Measurements from ENCODE around the gene AADACL3. TPM values are rescaled to one million over a fixed set of nuclear protein-coding genes. Genes with fewer than 3 reads are reported as not detected.

Gene AADACL3
- total and polyA plus RNA-seq, 2 of the 13 experiments (the other 11 are each of a cell fraction or from before 2014, with no cell fraction given) = not detected

DNA sequence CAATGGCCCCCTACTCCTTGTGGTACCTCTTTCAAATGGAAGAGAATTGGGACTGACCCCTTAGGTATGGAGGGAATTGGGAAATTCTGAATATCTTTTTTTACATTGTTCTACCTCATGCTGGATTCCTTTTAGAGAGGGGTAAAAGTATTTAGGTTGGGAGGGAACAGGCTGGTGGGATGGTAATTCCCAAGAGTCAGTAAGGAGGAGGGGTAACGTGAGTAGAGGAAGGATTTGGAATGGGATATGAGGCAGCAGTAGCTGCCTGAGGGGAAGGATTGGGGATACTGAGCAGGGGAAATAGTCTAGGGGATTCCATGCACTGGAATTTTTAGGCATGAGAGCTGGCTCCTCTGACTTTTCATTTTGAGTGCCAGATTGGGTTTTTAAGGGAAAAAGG lies 3.8 kb upstream of the AADACL3 start:
- ATAC-seq = no peak
- H3K9me3 ChIP-seq (ENCODE audit: low read length) = no peaks in the 10 kb centered on the region
- H3K27me3 ChIP-seq (ENCODE audit: control insufficient read depth in 1 of 2, insufficient read depth in 2 of 2, low read length in 2 of 2) = peaks cover 2 to 13% of the 10 kb centered on the region in 2 experiments; a peak in 3 of 5 replicates
- no peaks in the 10 kb centered on the region for H3K4me1 ChIP-seq (ENCODE audit: insufficient read depth, low read length)
- 0% methylated on average over 1 of the region's 1 CpG for WGBS (ENCODE audit: low lambda C conversion rate)
- H3K79me2 ChIP-seq (ENCODE audit: insufficient read depth, low read length) = no peaks in the 10 kb centered on the region
- ChIA-PET POLR2A (no interaction called here), CTCF (ENCODE audit: low intra/inter-chr PET ratio, low total read pairs) (no interaction called here)
- no peak for FAIRE-seq
- H4K20me1 ChIP-seq (ENCODE audit: insufficient read depth, low read length) = no peaks in the 10 kb centered on the region
- no peak for DNase-seq (ENCODE audit: low spot score)
- no TSS peak for BruUV-seq (replicated peaks)
- TF ChIP-seq ZFYVE20 (CRISPR knock-in tag; IDR thresholded peaks at IDR 0.05; ENCODE audit: borderline replicate concordance, low read depth) (no peak), ZNF772 (CRISPR knock-in tag; IDR thresholded peaks at IDR 0.05) (no peak), HNRNPUL1 (IDR thresholded peaks at IDR 0.05; ENCODE audit: low read depth, low read length) (no peak), ZBTB39 (CRISPR knock-in tag; IDR thresholded peaks at IDR 0.05) (no peak), ZNF768 (CRISPR knock-in tag; IDR thresholded peaks at IDR 0.05) (no peak), ZNF883 (CRISPR knock-in tag; IDR thresholded peaks at IDR 0.05; ENCODE audit: not compliant biosample characterization) (no peak)
- intact Hi-C loops (cut with micrococcal nuclease; ENCODE audit: unreplicated experiment) (no loop called here), in situ Hi-C loops (cut with HindIII; ENCODE audit: extremely low pct_ligation_motif_present, low pct_unique_long_range_greater_than_20kb) (no loop called here)
- H3K4me3 ChIP-seq (replicated peaks in 1 of 3; ENCODE audit: insufficient read depth in 1 of 3, low read depth in 2 of 3, low read length in 3 of 3) = no peak overlapping the region
- no peak overlapping the region for H2AFZ ChIP-seq (ENCODE audit: low read length)
- H3K4me2 ChIP-seq (ENCODE audit: low read depth, low read length) = no peak overlapping the region
- H3K27ac ChIP-seq (ENCODE audit: extremely low read length, insufficient read depth, low read length) = no peak overlapping the region
- H3K36me3 ChIP-seq (replicated peaks in 1 of 2; ENCODE audit: control insufficient read depth in 1 of 2, insufficient read depth in 2 of 2, low read length in 2 of 2) = no peaks in the 10 kb centered on the region
- H3K9ac ChIP-seq (ENCODE audit: insufficient read depth, low read depth, low read length) = no peak overlapping the region

DNA sequence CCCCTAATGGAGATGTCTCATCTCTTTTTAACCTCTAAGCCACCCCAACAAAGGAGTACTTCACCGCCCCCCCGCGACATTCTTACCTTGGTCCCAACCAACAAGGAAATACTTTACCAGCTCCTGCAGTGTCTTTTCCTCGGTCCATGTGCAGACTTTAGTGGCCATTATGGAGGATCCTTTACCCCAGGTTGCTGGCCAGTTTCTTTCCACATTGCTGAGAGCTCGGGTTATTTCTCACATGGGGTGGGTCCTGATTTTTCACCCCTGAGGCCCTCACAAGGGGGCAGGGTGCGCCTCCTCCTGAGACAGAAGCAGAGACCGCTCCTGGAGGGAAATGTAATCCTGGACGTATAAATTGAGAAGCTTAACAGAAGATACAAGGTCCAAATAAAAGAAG lies 3.0 kb upstream of the AADACL3 start:
- no peak for DNase-seq (ENCODE audit: low spot score)
- no TSS peak for BruUV-seq (replicated peaks)
- Histone ChIP-seq H3K27ac (ENCODE audit: extremely low read length, insufficient read depth, low read length) (no peak overlapping the region), H3K4me3 (replicated peaks in 1 of 3; ENCODE audit: insufficient read depth in 1 of 3, low read depth in 2 of 3, low read length in 3 of 3) (no peak overlapping the region), H3K9ac (ENCODE audit: insufficient read depth, low read depth, low read length) (no peak overlapping the region), H2AFZ (ENCODE audit: low read length) (no peak overlapping the region), H3K36me3 (replicated peaks in 1 of 2; ENCODE audit: control insufficient read depth in 1 of 2, insufficient read depth in 2 of 2, low read length in 2 of 2) (no peaks in the 10 kb centered on the region), H3K4me2 (ENCODE audit: low read depth, low read length) (no peak overlapping the region), H3K27me3 (ENCODE audit: control insufficient read depth in 1 of 2, insufficient read depth in 2 of 2, low read length in 2 of 2) (peaks cover 1 to 18% of the 10 kb centered on the region in 2 experiments; a peak in 4 of 5 replicates), H3K4me1 (ENCODE audit: insufficient read depth, low read length) (no peaks in the 10 kb centered on the region), H4K20me1 (ENCODE audit: insufficient read depth, low read length) (no peaks in the 10 kb centered on the region), H3K79me2 (ENCODE audit: insufficient read depth, low read length) (no peaks in the 10 kb centered on the region), H3K9me3 (ENCODE audit: low read length) (no peaks in the 10 kb centered on the region)
- CTCF ChIA-PET (ENCODE audit: low intra/inter-chr PET ratio, low total read pairs) = no interaction called here
- 6% methylated on average over 8 of the region's 8 CpGs for WGBS (ENCODE audit: low lambda C conversion rate)
- POLR2A ChIA-PET = interaction anchor here (0.7 kb wide), 1 partner anchor 109 kb away, joined by 4 read pairs; no protein-coding TSS in a partner anchor
- intact Hi-C loops (cut with micrococcal nuclease; ENCODE audit: unreplicated experiment) (no loop called here), in situ Hi-C loops (cut with HindIII; ENCODE audit: extremely low pct_ligation_motif_present, low pct_unique_long_range_greater_than_20kb) (no loop called here)
- no peak for FAIRE-seq
- ATAC-seq = no peak
- TF ChIP-seq EP300 (IDR thresholded peaks at IDR 0.05; ENCODE audit: low read depth in 2 of 2, low read length in 2 of 2) (no peak), EP300 (CRISPR knock-in tag; IDR thresholded peaks at IDR 0.05; ENCODE audit: borderline replicate concordance) (no peak), PHF21A (CRISPR knock-in tag; IDR thresholded peaks at IDR 0.05) (no peak), ZNF710 (CRISPR knock-in tag; IDR thresholded peaks at IDR 0.05; ENCODE audit: borderline replicate concordance) (no peak), SMAD1 (CRISPR knock-in tag; IDR thresholded peaks at IDR 0.05; ENCODE audit: borderline replicate concordance, low read depth) (no peak), NFE2 (CRISPR knock-in tag; IDR thresholded peaks at IDR 0.05) (no peak), MAF1 (CRISPR knock-in tag; IDR thresholded peaks at IDR 0.05; ENCODE audit: borderline replicate concordance) (no peak), HNRNPL (IDR thresholded peaks at IDR 0.05; ENCODE audit: low read depth, low read length) (no peak), ZNF577 (CRISPR knock-in tag; IDR thresholded peaks at IDR 0.05; ENCODE audit: borderline replicate concordance, low read depth) (no peak), ZNF292 (CRISPR knock-in tag; IDR thresholded peaks at IDR 0.05; ENCODE audit: borderline replicate concordance, low read depth) (no peak)

Measured in HepG2 (cell line).